Activated CD4-positive, alpha-beta T cell treated with anti-CD3 and anti-CD28 coated beads, Interleukin-2, amount 50 U/mL, for 1 hour (primary cell): Measurements from ENCODE around the gene KRTCAP3.

ENCODE experiments used
- DNase-seq: peaks from one replicate; pipeline ENCODE4 v3.0.0-alpha.2; 2020

Gene KRTCAP3

GRCh38 chr2:27441226-27441926, 805 bp upstream of the KRTCAP3 start:
- DNase-seq, result no peak

DNA sequence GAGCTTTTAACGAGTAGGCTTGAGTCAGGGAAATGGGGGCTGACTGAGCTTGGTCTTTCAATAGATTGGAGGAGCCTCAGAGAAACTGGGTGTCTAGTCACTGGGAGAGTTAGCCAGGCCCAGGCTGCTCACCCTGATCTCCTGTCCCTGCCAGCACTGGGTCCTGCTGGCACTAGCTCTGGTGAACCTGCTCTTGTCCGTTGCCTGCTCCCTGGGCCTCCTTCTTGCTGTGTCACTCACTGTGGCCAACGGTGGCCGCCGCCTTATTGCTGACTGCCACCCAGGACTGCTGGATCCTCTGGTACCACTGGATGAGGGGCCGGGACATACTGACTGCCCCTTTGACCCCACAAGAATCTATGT, 720 bp downstream of the KRTCAP3 start:
- no peak for DNase-seq

- DNase-seq, result no peak
Measured at GRCh38 chr2:27445155-27445554, 3.0 kb downstream of the KRTCAP3 start.

DNA sequence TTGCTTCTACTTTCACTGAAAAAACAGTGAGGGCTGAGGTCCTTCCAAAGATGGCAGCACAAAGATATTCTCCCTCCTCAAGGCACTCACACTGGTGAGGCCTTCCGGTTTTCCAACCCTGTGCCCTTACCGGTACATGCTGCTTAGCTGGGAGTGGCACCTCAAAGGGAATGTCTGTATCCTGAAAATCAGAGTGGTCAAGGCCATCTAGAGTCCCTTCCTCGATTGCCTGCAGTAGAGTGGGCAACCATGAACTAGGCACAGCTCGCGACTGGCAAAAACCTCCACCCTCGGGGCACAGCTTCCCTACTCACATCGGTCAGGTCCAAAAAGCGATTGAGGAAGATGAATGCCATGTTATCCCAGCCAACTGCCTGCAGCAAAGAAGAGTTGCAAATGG, 3.4 kb downstream of the KRTCAP3 start:
- DNase-seq, result no peak

GRCh38 chr2:27446057-27446456, 3.9 kb downstream of the KRTCAP3 start:
- DNase-seq, result no peak

DNA sequence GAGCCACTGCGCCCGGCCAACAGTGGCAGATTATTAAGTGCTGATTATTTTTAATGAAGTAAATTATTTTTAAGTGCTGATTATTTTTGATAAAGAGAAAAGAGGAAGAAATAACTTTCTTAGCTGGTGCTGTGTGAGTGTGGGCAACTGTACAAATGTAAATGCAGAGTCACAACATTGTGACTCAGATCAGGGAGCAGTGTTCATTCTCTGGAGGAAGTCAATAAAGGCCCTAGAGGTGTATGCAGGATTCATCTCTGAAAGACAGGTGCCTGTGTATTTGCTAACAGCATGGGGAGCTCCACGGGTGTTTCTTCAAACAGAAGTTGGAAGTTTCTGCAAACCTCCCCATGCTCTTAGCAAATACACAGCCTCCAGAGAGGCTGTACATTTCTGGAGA, 6.2 kb downstream of the KRTCAP3 start:
- DNase-seq, result no peak

- DNase-seq, result no peak
Measured at GRCh38 chr2:27451095-27451494, 8.9 kb downstream of the KRTCAP3 start.

DNA sequence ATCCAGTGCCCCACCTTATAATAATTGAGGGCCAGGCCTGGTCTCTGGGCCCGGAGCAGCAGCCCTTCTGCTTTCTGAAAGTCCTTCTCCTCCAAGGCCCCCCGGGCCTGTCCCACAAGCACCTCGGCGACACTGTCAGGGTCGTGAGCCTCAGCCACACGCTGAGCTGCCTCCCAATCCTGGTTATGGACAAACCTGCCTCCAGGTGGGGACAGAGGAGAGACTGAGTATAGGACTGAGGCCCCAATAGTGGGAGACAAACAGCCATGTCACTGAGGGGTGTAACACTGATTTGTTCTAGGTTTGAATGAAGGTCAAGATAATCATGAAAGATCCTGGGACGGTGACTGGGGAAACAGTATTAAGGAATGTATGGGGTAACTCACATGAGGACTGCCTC, 11.8 kb downstream of the KRTCAP3 start:
- DNase-seq, result no peak

DNA sequence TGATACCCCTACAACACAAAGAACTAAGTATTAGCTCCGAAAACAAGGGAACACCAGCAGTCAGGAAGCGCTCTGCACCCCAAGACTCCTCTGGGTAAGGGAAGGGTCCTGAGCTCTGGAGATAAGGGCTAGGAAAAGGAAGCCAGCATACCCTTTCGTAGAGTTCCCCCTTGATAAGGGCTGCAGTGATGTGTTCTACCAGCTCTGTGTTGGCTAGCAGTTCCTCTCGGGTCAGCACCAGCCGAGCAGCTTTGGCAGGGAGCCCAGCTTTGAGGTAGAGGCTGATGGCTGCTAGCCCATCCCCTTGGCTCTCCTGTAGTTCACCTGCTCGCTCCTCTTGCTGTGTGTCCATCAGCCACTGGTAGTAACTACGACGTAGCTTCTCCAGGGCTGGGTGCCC, 18.9 kb downstream of the KRTCAP3 start:
- no peak for DNase-seq

DNA sequence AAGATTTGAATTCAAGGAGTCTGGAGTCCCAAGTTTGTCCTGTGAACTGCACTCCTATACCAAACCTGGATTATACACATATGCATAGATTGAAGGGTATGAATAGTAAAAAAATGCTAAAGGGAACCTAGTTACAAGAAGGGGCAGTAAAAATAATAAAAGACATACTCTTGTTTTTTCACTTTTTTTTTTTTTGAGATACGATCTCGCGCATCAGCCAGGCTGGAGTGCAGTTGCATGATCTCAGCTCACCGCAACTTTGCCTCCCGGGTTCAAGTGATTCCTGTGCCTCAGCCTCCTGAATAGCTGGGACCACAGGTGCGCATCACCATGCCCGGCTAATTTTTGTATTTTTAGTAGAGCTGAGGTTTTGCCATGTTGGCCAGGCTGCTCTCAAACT, 22.3 kb downstream of the KRTCAP3 start:
- DNase-seq, result no peak

GRCh38 chr2:27471961-27472360, 29.8 kb downstream of the KRTCAP3 start:
- DNase-seq, result no peak

- DNase-seq, result no peak
Measured at GRCh38 chr2:27485496-27485895, 43.3 kb downstream of the KRTCAP3 start.

GRCh38 chr2:27489118-27489497, 46.9 kb downstream of the KRTCAP3 start:
- peak; percentile 24 for DNase-seq

DNA sequence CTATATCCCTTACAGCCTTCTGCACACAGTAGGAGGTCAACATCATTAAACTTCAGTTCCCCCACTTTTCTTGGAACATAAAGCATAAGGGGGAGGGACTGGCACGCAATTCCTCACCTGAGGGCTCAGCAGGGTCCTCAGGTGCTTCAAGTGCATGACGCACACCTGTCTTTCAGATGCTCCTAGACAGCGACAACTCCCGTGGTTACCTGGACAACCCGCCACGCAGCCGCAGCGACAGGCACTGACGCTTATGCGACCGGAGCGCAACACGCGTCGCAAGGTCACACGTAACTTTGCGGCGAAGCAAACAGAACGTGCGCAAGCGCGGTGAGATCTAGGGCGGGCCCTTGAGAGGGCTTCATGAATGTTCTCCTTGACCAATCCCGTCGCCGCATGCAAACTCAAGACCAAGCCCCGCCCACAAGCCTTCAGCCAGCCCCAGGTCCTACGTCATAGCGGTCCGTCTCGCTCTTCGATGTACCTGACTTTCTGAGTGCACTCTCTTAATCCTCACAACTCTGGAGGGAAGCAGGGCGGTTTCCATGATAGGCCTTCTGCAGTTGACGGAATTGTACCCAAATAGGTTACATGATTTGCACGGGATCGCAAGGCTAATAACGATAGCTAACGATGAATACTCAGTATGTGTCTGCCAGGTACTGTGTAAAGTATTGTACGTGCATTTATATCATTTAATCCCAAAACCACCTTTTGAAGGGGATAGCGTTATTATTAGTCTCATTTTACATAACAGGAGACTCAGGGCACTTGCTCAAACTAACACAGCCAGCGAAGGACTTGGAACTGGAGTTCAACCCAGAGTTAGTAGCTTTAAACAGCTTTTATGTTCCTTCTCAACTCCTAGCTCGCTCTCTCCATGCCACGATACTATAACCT, 47.6 kb downstream of the KRTCAP3 start, which contains the start of gene IFT172:
Gene IFT172 (minus strand): TSS at position 246 of the 900 bp plus-strand sequence. CDS start 90 bp downstream, at position 156.
- DNase-seq, result peak; percentile 99

DNA sequence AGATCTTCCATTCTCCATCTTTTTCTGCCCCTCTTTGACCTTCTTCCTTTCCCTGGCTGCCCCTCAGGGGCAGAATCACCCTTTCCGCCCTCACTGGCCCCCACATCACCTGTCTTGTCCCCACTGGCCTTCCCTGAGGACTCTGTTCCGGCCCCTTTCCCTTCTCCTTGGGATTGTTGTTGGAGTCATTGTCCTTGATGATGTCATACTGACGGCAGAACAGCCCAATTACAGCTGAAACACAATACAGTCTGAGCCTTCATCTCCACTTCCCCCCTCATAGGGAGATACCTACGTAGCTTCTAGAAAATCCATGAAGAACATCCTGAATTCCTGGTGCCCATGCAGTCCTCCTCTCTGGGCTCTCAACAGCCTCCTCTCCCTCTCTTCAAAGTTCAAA, 50.4 kb downstream of the KRTCAP3 start:
- no peak for DNase-seq

DNA sequence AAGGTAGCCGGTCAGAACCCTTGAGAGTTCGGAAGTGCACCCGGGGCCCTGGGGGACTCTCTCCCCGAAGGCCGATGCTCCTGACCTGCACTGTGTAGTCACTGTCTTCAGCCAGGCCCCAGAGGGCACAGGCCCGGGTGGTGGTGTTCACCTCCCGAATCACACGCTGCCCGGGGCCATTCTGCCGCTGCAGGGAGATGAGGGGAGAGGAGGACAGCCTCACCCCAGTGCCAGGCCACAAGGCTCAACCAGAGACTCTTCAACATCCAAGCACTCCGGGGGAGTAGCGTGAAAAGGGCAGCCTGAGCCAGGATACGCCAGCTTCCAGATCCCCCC, 51.7 kb downstream of the KRTCAP3 start:
- DNase-seq, result no peak
